Natural killer cell (primary cell): ENCODE measurements around the gene GPR78. TPM values are rescaled to one million over a fixed set of nuclear protein-coding genes. Genes with fewer than 3 reads are reported as not detected.

ENCODE experiments used
- ATAC-seq, 3 donors: fragments of 150-1000 bp in 2 of 3; fragments of 200-7000 bp in 1 of 3; cut with Tn5 transposase; 1 replicate in 1 of 3; 2 replicates in 2 of 3; pipeline ENCODE4 v1.10.0; 2021; ENCODE audit warnings: mild to moderate bottlenecking in 2 of 3, moderate library complexity in 2 of 3
- DNase-seq, 2 donors: peaks; one replicate each; pipeline versions ENCODE4 v3.0.0 to v3.0.0-alpha.2; 2013 to 2021; ENCODE audit warnings: mixed read lengths in 1 of 2
- H3K27ac ChIP-seq: one replicate; pipeline ENCODE4 v1.5.1; 2013; ENCODE audit warnings: mild to moderate bottlenecking, low read length
- H3K27me3 ChIP-seq: one replicate; pipeline ENCODE4 v1.6.1; 2013; ENCODE audit warnings: low read length; ENCODE audit not compliant: control insufficient read depth, insufficient read depth
- H3K36me3 ChIP-seq: one replicate; pipeline ENCODE4 v1.6.1; 2013; ENCODE audit warnings: low read length; ENCODE audit not compliant: control insufficient read depth, insufficient read depth
- H3K4me1 ChIP-seq: one replicate; pipeline ENCODE4 v1.6.1; 2013; ENCODE audit warnings: low read length; ENCODE audit not compliant: control insufficient read depth, insufficient read depth
- H3K4me3 ChIP-seq: one replicate; pipeline ENCODE4 v1.5.1; 2013; ENCODE audit warnings: low read length
- H3K9me3 ChIP-seq: one replicate; pipeline ENCODE4 v1.6.1; 2013; ENCODE audit warnings: low read length; ENCODE audit not compliant: control insufficient read depth, insufficient read depth
- H3K27ac Mint-ChIP-seq, 2 donors: one replicate each; pipeline ENCODE4 v1.8.0; 2022; ENCODE audit warnings: mild to moderate bottlenecking in 2 of 2, mixed read lengths in 2 of 2, moderate library complexity in 1 of 2
- H3K27me3 Mint-ChIP-seq, 2 donors: one replicate each; pipeline ENCODE4 v1.8.0; 2022; ENCODE audit warnings: low read depth in 2 of 2, mixed read lengths in 2 of 2
- H3K36me3 Mint-ChIP-seq: one replicate; pipeline ENCODE4 v1.8.0; 2022; ENCODE audit warnings: mixed read lengths
- H3K4me1 Mint-ChIP-seq, 2 donors: one replicate each; pipeline ENCODE4 v1.8.0; 2022; ENCODE audit warnings: mixed read lengths in 2 of 2
- H3K4me3 Mint-ChIP-seq: one replicate; pipeline ENCODE4 v1.8.0; 2022; ENCODE audit warnings: mild to moderate bottlenecking, moderate library complexity, mixed read lengths
- H3K9me3 Mint-ChIP-seq, 2 donors: one replicate each; pipeline ENCODE4 v1.8.0; 2022; ENCODE audit warnings: mixed read lengths in 2 of 2
- WGBS: methylation state at CpG from one replicate; pipeline ENCODE4 v1.1.7; 2013; ENCODE audit warnings: missing lambda C conversion rate; ENCODE audit not compliant: insufficient coverage; 5-methylcytosine and 5-hydroxymethylcytosine counted together
- intact Hi-C: fragments of 100-400 bp; cut with micrococcal nuclease; formaldehyde crosslinking; loops from one replicate; pipeline ENCODE4 v1.14.2; 2022
- total RNA-seq, 4 donors: library from RNA; stranded (reverse); fragments of 120-200 nt in 1 of 4; gene quantifications; one replicate each; pipeline versions ENCODE4 v1.2.3 to v1.2.4, GENCODE V29; 2013 to 2022
- TF ChIP-seq, protein P1 (sequence below): fragments of 200-600 bp; IDR thresholded peaks from one replicate; pipeline ENCODE4 v1.8.0; 2022; ENCODE audit warnings: antibody characterized with exemption

Gene GPR78
- total RNA-seq, 3 donors from 2014 or later (not counting 1 experiment from before 2014, with no cell fraction given) = not detected

GRCh38 chr4:8608714-8609391 lies 28.7 kb downstream of the GPR78 start:
- TF ChIP-seq, protein P1, sequence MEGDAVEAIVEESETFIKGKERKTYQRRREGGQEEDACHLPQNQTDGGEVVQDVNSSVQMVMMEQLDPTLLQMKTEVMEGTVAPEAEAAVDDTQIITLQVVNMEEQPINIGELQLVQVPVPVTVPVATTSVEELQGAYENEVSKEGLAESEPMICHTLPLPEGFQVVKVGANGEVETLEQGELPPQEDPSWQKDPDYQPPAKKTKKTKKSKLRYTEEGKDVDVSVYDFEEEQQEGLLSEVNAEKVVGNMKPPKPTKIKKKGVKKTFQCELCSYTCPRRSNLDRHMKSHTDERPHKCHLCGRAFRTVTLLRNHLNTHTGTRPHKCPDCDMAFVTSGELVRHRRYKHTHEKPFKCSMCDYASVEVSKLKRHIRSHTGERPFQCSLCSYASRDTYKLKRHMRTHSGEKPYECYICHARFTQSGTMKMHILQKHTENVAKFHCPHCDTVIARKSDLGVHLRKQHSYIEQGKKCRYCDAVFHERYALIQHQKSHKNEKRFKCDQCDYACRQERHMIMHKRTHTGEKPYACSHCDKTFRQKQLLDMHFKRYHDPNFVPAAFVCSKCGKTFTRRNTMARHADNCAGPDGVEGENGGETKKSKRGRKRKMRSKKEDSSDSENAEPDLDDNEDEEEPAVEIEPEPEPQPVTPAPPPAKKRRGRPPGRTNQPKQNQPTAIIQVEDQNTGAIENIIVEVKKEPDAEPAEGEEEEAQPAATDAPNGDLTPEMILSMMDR = no peak
- no peaks in the 10 kb centered on the region for H3K9me3 ChIP-seq
- H3K4me1 ChIP-seq = no peaks in the 10 kb centered on the region
- Mint-ChIP-seq H3K27me3 (no peaks in the 10 kb centered on the region), H3K9me3 (no peaks in the 10 kb centered on the region), H3K4me3 (no peak overlapping the region), H3K27ac (no peak overlapping the region), H3K36me3 (no peaks in the 10 kb centered on the region), H3K4me1 (no peaks in the 10 kb centered on the region)
- WGBS = 60% methylated on average over 5 of the region's 5 CpGs
- ATAC-seq = no peak
- H3K27ac ChIP-seq = no peak overlapping the region
- H3K36me3 ChIP-seq = no peaks in the 10 kb centered on the region
- H3K27me3 ChIP-seq = no peaks in the 10 kb centered on the region
- no peak for DNase-seq
- intact Hi-C loops = no loop called here
- no peak overlapping the region for H3K4me3 ChIP-seq

- TF ChIP-seq, protein P1 = no peak
- intact Hi-C loops = no loop called here
- no peak overlapping the region for H3K27ac ChIP-seq
Measured at GRCh38 chr4:8609406-8609805, 29.2 kb downstream of the GPR78 start.

DNA sequence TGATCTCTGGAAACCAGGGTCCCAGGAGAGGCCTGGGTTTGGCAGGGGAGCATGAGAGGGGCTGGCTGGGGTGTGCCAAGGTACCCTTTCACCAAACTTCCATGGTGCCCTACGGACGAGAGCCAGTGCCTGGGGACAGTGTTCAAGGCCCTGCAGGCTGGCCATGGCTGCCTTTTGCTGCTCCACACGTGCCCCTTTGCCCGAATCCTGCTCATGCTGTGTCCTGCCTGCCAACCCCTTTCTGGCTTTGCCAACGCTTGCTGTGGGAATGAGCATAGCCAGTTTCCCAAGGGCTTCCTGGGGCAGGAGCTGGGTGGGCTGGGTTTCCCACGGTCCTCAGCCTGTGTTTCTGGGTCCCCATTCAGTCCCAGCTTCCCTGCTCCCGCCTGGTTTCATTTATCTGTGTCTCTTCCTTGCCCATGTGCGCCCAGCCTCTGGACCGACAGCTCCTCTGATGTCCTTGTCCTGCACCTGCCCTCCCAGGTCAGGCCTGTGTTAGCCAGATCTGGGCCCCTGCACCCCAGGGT lies 29.7 kb downstream of the GPR78 start:
- WGBS = 77% methylated on average over 9 of the region's 9 CpGs
- Mint-ChIP-seq H3K4me1 (peaks cover 0 to 4% of the 10 kb centered on the region in 2 donors), H3K27me3 (no peaks in the 10 kb centered on the region), H3K36me3 (no peaks in the 10 kb centered on the region), H3K27ac (no peak overlapping the region), H3K4me3 (no peak overlapping the region), H3K9me3 (no peaks in the 10 kb centered on the region)
- Histone ChIP-seq H3K36me3 (no peaks in the 10 kb centered on the region), H3K9me3 (no peaks in the 10 kb centered on the region), H3K4me3 (no peak overlapping the region), H3K27me3 (no peaks in the 10 kb centered on the region), H3K27ac (no peak overlapping the region), H3K4me1 (no peaks in the 10 kb centered on the region)
- DNase-seq = no peak
- TF ChIP-seq, protein P1 = no peak
- intact Hi-C loops = no loop called here
- ATAC-seq = no peak

More at GRCh38 chr4:8609406-8609805, 29.2 kb downstream of the GPR78 start:
- no peak overlapping the region for H3K4me3 ChIP-seq
- no peaks in the 10 kb centered on the region for H3K9me3 ChIP-seq
- no peak for DNase-seq
- no peaks in the 10 kb centered on the region for H3K36me3 ChIP-seq
- H3K27me3 ChIP-seq = no peaks in the 10 kb centered on the region
- no peaks in the 10 kb centered on the region for H3K36me3 Mint-ChIP-seq
- no peaks in the 10 kb centered on the region for H3K4me1 Mint-ChIP-seq
- no peak overlapping the region for H3K27ac Mint-ChIP-seq
- ATAC-seq = no peak
- H3K9me3 Mint-ChIP-seq = no peaks in the 10 kb centered on the region
- WGBS = 91% methylated on average over 6 of the region's 6 CpGs
- H3K4me3 Mint-ChIP-seq = no peak overlapping the region
- no peaks in the 10 kb centered on the region for H3K4me1 ChIP-seq
- no peaks in the 10 kb centered on the region for H3K27me3 Mint-ChIP-seq
